Mesendoderm (in vitro differentiated cells): ENCODE measurements around the gene COASY.
A peak's percentile ranks its signal among the peaks of the same experiment; 100 is the strongest.

Experiments used
- DNase-seq: peaks from one replicate; pipeline ENCODE4 v3.0.0; 2013
- H2AK5ac ChIP-seq: 2 replicates; pipeline ENCODE4 v1.6.1; 2013; ENCODE audit warnings: low read length, inconsistent platforms
- H2BK120ac ChIP-seq: 2 replicates; pipeline ENCODE4 v1.6.1; 2013; ENCODE audit warnings: low read depth, mild to moderate bottlenecking, low read length, moderate library complexity, mixed read lengths
- H2BK15ac ChIP-seq: replicated peaks from 2 replicates; pipeline ENCODE4 v1.6.1; 2013; ENCODE audit warnings: low read depth, mild to moderate bottlenecking, moderate library complexity
- H2BK5ac ChIP-seq: 2 replicates; pipeline ENCODE4 v1.6.1; 2013; ENCODE audit warnings: low read length, inconsistent platforms
- H3K18ac ChIP-seq: 2 replicates; pipeline ENCODE4 v1.6.1; 2013; ENCODE audit warnings: mild to moderate bottlenecking, low read length, mixed read lengths
- H3K23ac ChIP-seq: one replicate; pipeline ENCODE4 v1.6.1; 2013; ENCODE audit warnings: low read length
- H3K27ac ChIP-seq: 2 replicates; pipeline ENCODE4 v1.5.1; 2013; ENCODE audit warnings: low read depth, mild to moderate bottlenecking, inconsistent platforms, low read length, moderate library complexity
- H3K27me3 ChIP-seq: 2 replicates; pipeline ENCODE4 v1.6.1; 2013; ENCODE audit warnings: low read length, control low read depth, mild to moderate bottlenecking, inconsistent platforms; ENCODE audit not compliant: insufficient read depth, poor library complexity
- H3K36me3 ChIP-seq: 2 replicates; pipeline ENCODE4 v1.6.1; 2013; ENCODE audit warnings: low read length, inconsistent platforms; ENCODE audit not compliant: control insufficient read depth, insufficient read depth
- H3K4ac ChIP-seq: one replicate; pipeline ENCODE4 v1.6.1; 2013; ENCODE audit warnings: low read depth, mild to moderate bottlenecking, low read length, moderate library complexity
- H3K4me1 ChIP-seq: 2 replicates; pipeline ENCODE4 v1.6.1; 2013; ENCODE audit warnings: low read depth, low read length, inconsistent platforms; ENCODE audit not compliant: control insufficient read depth
- H3K4me2 ChIP-seq: 2 replicates; pipeline ENCODE4 v1.6.1; 2013; ENCODE audit warnings: low read length
- H3K4me3 ChIP-seq: 2 replicates; pipeline ENCODE4 v1.5.1; 2013; ENCODE audit warnings: mild to moderate bottlenecking, low read length
- H3K56ac ChIP-seq: one replicate; pipeline ENCODE4 v1.6.1; 2013; ENCODE audit warnings: low read length
- H3K79me1 ChIP-seq: 2 replicates; pipeline ENCODE4 v1.6.1; 2013; ENCODE audit warnings: low read length, inconsistent platforms
- H3K79me2 ChIP-seq: 2 replicates; pipeline ENCODE4 v1.6.1; 2013; ENCODE audit warnings: mild to moderate bottlenecking, low read length; ENCODE audit not compliant: control insufficient read depth, insufficient read depth
- H3K9ac ChIP-seq: 2 replicates; pipeline ENCODE4 v1.6.1; 2013; ENCODE audit warnings: low read length, inconsistent platforms
- H4K5ac ChIP-seq: one replicate; pipeline ENCODE4 v1.6.1; 2013; ENCODE audit warnings: low read length
- H4K8ac ChIP-seq: one replicate; pipeline ENCODE4 v1.6.1; 2013; ENCODE audit warnings: low read depth, mild to moderate bottlenecking, control low read depth, low read length, moderate library complexity
- WGBS: extraction: QIAGEN DNeasy Blood & Tissue Kit; methylation state at CpG from one replicate; pipeline ENCODE4 v1.1.7; 2013; ENCODE audit warnings: low lambda C conversion rate, missing lambda C conversion rate; ENCODE audit not compliant: insufficient coverage; ENCODE audit errors: extremely low coverage; 5-methylcytosine and 5-hydroxymethylcytosine counted together

COASY gene

DNA sequence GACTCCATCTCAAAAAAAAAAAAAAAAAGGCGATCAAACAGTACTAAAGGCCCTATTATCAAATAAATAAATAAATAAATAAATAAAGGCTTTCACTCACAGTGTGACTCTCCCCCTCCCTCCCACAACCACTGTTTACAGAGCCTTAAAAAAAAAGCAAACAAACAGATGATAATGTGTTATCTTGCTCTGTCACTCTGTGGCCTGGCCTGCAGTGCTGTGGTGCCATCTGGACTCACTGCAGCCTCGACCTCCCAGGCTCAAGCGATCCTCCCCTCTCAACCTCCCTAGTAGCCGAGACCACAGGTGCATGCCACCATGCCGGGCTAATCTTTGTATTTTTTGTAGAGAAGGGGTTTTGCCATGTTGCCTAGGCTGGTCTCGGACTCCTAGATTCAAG, 34.0 kb upstream of the COASY start:
- no peaks in the 10 kb centered on the region for H3K79me1 ChIP-seq
- no peaks in the 10 kb centered on the region for H3K79me2 ChIP-seq
- no peak for DNase-seq

DNA sequence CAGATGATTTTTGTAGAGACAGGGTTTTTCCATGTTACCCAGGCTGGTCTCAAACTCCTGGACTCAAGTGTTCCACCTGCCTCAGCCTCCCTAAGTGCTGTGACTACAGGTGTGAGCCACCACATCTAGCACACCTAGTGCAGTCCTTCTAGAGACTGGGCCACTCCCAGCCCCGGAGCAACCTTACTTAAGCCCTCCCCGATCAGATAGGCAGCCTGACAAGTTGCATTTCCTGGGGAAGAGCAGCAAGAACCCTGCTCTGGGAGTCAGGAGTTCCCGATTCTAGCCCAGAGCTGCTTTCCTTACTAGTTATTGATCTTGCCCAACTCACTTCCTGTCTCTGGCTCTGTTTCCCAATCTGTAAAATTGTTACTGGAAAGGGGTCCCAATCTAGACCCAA, 32.9 kb upstream of the COASY start:
- no peak overlapping the region for H3K56ac ChIP-seq
- H3K4me2 ChIP-seq = no peak overlapping the region
- H3K79me2 ChIP-seq = no peaks in the 10 kb centered on the region
- no peak overlapping the region for H3K9ac ChIP-seq
- no peaks in the 10 kb centered on the region for H3K27me3 ChIP-seq
- H3K27ac ChIP-seq = no peak overlapping the region
- no peak overlapping the region for H2BK5ac ChIP-seq
- no peak overlapping the region for H4K8ac ChIP-seq
- H2AK5ac ChIP-seq = no peak overlapping the region
- peak; percentile 58 for DNase-seq
- no peak overlapping the region for H3K18ac ChIP-seq
- no peak overlapping the region for H2BK15ac ChIP-seq
- H3K23ac ChIP-seq = no peak overlapping the region
- H3K36me3 ChIP-seq = no peaks in the 10 kb centered on the region
- no peak overlapping the region for H3K4me3 ChIP-seq
- no CpG with 5 or more reads among the region's 3 CpGs for WGBS
- no peak overlapping the region for H4K5ac ChIP-seq
- no peak overlapping the region for H3K4ac ChIP-seq
- H2BK120ac ChIP-seq = no peak overlapping the region
- H3K79me1 ChIP-seq = no peaks in the 10 kb centered on the region
- peaks cover 2% of the 10 kb centered on the region for H3K4me1 ChIP-seq

More for the DNA sequence above, 34.0 kb upstream of the COASY start:
- Histone ChIP-seq H2BK15ac (no peak overlapping the region), H3K9ac (no peak overlapping the region), H2BK5ac (no peak overlapping the region), H3K18ac (no peak overlapping the region), H4K8ac (no peak overlapping the region), H3K23ac (no peak overlapping the region), H3K4me3 (no peak overlapping the region), H3K4me2 (no peak overlapping the region), H3K56ac (no peak overlapping the region), H3K27me3 (no peaks in the 10 kb centered on the region), H3K4ac (no peak overlapping the region), H2BK120ac (no peak overlapping the region), H3K27ac (no peak overlapping the region), H3K36me3 (no peaks in the 10 kb centered on the region), H2AK5ac (no peak overlapping the region), H3K4me1 (peaks cover 2% of the 10 kb centered on the region), H4K5ac (no peak overlapping the region)
- no CpG with 5 or more reads among the region's 6 CpGs for WGBS

DNA sequence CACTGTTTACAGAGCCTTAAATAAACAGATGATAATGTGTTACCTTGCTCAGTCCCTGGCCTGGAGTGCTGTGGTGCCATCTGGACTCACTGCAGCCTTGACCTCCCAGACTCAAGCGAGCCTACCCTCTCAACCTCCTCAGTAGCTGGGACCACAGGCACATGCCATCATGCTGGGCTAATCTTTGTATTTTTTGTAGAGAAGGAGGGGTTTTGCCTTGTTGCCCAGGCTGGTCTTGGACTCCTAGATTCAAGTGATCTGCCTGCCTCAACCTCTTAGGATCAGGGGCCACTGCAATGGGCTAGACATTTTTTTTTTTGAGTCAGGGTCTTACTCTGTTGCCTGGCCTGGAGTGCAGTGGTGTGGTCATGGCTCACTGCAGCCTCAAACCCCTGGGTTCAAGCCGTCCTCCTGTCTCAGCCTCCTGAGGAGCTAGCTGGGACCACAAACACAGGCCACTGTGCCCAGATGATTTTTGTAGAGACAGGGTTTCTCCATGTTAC, 30.9 kb upstream of the COASY start:
- no peak overlapping the region for H3K4ac ChIP-seq
- no peak for DNase-seq
- no peak overlapping the region for H3K4me2 ChIP-seq
- H2BK5ac ChIP-seq = peak overlapping the region; percentile 2
- no peak overlapping the region for H2AK5ac ChIP-seq
- no peak overlapping the region for H3K4me3 ChIP-seq
- peak overlapping the region; percentile 60 for H3K56ac ChIP-seq
- H4K5ac ChIP-seq = no peak overlapping the region
- no peak overlapping the region for H2BK120ac ChIP-seq
- no peak overlapping the region for H3K23ac ChIP-seq
- H3K79me2 ChIP-seq = no peaks in the 10 kb centered on the region
- no peak overlapping the region for H3K18ac ChIP-seq
- H3K27me3 ChIP-seq = no peaks in the 10 kb centered on the region
- no peaks in the 10 kb centered on the region for H3K79me1 ChIP-seq
- peak overlapping the region; percentile 39 for H3K27ac ChIP-seq
- H3K9ac ChIP-seq = no peak overlapping the region
- WGBS = no CpG with 5 or more reads among the region's 2 CpGs
- no peak overlapping the region for H2BK15ac ChIP-seq
- no peak overlapping the region for H4K8ac ChIP-seq
- H3K4me1 ChIP-seq = peaks cover 5% of the 10 kb centered on the region
- no peaks in the 10 kb centered on the region for H3K36me3 ChIP-seq

- peak overlapping the region; percentile 62 for H3K9ac ChIP-seq
- H3K36me3 ChIP-seq = no peaks in the 10 kb centered on the region
- peak overlapping the region; percentile 39 for H3K4ac ChIP-seq
- H3K56ac ChIP-seq = peak overlapping the region; percentile 84
- H3K4me1 ChIP-seq = peaks cover 5% of the 10 kb centered on the region
- H3K79me2 ChIP-seq = no peaks in the 10 kb centered on the region
- H2BK5ac ChIP-seq = peak overlapping the region; percentile 2
- no peak overlapping the region for H2BK120ac ChIP-seq
- H2BK15ac ChIP-seq = no peak overlapping the region
- no peak overlapping the region for H2AK5ac ChIP-seq
- no peaks in the 10 kb centered on the region for H3K79me1 ChIP-seq
- no peaks in the 10 kb centered on the region for H3K27me3 ChIP-seq
- H3K23ac ChIP-seq = no peak overlapping the region
- no CpG with 5 or more reads among the region's 60 CpGs for WGBS
- peak overlapping the region; percentile 77 for H3K18ac ChIP-seq
- H4K5ac ChIP-seq = no peak overlapping the region
- H3K27ac ChIP-seq = peak overlapping the region; percentile 87
- H3K4me3 ChIP-seq = no peak overlapping the region
- H3K4me2 ChIP-seq = peak overlapping the region; percentile 70
- peak; percentile 93 for DNase-seq
- no peak overlapping the region for H4K8ac ChIP-seq
Observed at GRCh38 chr17:42531455-42532354, 30.2 kb upstream of the COASY start.

DNA sequence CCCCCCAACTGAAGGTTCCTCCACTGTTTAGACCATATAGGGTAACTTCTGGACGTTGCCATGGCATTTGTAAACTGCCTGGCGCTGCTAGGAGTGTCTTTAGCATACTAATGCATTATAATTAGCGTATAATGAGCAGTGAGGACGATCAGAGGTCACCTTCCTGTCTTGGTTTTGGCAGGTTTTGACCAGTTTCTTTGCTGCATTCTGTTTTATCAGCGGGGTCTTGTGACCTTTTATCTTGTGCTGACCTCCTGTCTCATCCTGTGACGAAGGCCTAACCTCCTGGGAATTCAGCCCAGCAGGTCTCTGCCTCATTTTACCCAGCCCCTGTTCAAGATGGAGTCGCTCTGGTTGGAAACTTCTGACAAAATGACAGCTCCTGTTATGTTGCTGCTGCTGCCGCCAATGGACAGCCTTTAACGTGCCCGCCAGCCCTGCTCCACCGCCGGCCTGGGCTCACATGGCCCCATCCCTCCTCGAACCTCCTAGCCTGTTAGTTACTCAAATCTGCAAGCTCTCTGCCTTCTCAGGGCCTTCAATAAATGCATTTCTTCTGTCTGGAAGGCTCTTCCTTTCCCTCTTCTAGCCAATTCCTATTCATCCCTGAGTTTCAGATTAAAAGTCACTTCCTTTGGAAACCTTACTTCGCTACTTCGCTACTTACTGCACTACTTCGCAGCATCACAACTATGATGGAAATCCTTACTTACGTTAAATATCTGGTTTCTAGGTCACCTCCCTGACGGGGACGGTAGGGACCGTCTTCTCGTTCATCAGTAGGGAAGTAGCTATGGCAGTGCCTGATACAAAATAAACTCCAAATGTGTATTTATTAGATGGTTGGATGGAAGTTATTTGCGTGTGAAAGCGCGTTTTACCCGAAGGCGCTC, 26.5 kb upstream of the COASY start:
- H3K4me3 ChIP-seq = peak overlapping the region; percentile 10
- H4K8ac ChIP-seq = no peak overlapping the region
- H4K5ac ChIP-seq = peak overlapping the region; percentile 99
- H3K4me2 ChIP-seq = peak overlapping the region; percentile 35
- H2AK5ac ChIP-seq = no peak overlapping the region
- peaks cover 3% of the 10 kb centered on the region for H3K79me1 ChIP-seq
- no peaks in the 10 kb centered on the region for H3K27me3 ChIP-seq
- H3K4me1 ChIP-seq = peaks cover 3% of the 10 kb centered on the region
- WGBS = no CpG with 5 or more reads among the region's 26 CpGs
- no peak overlapping the region for H3K27ac ChIP-seq
- no peak overlapping the region for H3K4ac ChIP-seq
- H2BK15ac ChIP-seq = no peak overlapping the region
- H3K56ac ChIP-seq = peak overlapping the region; percentile 90
- H3K9ac ChIP-seq = peak overlapping the region; percentile 58
- H3K79me2 ChIP-seq = peaks cover 2% of the 10 kb centered on the region
- H3K18ac ChIP-seq = no peak overlapping the region
- H2BK5ac ChIP-seq = peak overlapping the region; percentile 28
- H3K23ac ChIP-seq = no peak overlapping the region
- H2BK120ac ChIP-seq = no peak overlapping the region
- no peak for DNase-seq
- no peaks in the 10 kb centered on the region for H3K36me3 ChIP-seq
